NCI-H128 (cell line): ENCODE data around the gene OMP.

Source experiments
- DNase-seq: peaks from one replicate; lab custom pipeline; 2025; ENCODE audit not compliant: unreplicated experiment; lab: John Stamatoyannopoulos, UW

The OMP gene

DNA sequence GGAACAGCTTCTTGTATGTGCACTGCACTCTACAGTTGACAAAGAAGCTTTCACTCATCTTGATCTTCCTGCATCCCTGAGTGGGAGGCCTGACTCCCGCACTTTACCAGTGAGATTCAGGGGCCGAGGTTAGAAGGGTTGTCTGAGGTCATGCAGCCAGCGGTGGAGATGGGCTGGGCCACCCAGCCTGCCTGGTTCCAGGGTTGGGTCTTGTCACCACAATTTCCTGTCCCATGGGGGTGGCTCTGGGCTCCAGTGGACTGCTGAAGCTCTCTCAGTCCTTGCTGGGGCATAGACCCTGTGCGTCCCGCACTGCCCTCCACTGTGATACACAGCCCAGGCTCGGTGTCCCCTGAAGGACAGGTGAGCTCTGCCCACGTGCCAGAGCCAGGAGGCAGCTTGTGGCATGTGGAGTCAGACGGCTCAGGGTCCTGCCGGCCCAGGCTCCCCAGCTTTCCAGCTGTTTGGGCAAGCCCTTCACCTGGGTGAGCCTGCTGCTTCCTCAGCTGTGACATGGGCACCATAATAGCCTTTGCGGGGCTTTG lies 18.5 kb downstream of the OMP start:
- no peak for DNase-seq

- no peak for DNase-seq
Observed at GRCh38 chr11:77121876-77122575, 19.4 kb downstream of the OMP start.

GRCh38 chr11:77122576-77123212 lies 20.1 kb downstream of the OMP start:
- DNase-seq, result no peak

DNA sequence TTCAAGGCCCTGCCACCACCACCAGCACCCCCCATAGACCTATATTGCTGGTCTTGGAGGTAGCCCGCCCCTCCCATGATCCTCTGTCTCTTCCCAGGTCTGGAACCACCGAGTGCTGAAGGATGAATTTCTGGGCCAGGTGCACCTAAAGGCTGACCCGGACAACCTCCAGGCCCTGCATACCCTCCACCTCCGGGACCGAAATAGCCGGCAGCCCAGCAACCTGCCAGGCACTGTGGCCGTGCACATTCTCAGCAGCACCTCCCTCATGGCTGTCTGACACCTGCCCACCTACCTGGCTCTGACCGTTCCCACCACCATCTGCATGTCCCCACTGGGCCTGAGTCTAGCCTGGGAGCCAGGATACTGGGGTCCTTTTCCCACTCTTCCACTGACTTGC lies 21.0 kb downstream of the OMP start:
- no peak for DNase-seq

DNA sequence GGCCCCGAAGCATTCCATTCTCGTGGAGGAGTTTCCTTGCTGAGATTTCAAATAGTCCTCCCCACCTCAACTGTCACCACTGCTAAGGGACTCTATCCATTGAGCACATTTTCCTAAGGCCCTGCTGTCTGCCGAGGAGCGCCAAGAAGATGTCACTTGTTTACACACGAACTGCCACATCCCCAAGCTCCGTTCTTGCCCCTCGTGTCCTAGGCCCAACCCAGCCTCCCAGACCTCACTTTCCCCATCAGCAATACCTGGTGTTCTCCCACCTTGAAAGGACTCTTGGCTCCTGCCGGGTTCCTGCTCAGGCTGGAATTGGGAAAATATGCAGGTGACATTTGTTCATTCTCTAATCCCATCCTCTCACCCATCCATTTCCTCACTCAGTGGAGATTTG lies 21.4 kb downstream of the OMP start:
- DNase-seq, result no peak

GRCh38 chr11:77124488-77124887 lies 21.8 kb downstream of the OMP start:
- no peak for DNase-seq

DNA sequence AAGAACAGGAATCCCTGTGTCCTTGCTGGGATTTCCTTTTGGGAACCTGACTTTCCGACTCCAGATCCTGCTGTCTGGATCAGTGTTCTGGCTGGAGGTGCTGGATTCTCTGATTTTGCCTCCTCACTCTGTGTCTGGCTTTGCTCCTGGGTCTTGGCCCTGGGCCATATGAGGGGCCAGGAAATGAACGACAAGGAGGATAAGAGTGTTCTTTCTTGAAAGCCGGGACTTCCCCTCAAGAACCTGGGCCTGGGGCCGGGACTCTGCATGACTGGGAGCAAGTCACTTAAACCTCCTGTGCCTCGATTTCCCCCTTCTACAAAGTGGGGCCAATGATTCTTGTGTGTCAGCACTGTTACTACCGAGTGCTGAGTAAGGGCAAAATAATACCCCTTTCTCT lies 22.6 kb downstream of the OMP start:
- DNase-seq, result no peak

DNA sequence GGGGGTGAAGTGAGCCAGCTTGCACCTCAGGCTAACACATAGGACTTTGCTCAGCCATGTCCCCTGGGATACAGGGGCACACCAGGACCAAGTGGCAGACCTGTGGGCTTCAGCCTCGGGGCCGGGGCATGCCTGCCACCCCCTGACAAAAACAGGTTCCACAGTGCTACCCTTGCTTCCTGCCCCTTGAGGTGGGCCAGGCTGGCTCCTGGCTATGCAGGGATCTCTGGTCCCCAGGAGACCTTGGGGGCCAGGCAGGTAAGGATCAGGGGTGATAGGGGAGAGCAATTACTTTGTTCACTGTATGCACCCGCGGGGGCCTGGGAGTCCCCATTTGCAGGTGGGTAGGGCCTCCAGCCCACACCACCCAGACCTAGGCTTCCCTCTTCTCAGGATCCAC lies 23.1 kb downstream of the OMP start:
- DNase-seq, result no peak

DNA sequence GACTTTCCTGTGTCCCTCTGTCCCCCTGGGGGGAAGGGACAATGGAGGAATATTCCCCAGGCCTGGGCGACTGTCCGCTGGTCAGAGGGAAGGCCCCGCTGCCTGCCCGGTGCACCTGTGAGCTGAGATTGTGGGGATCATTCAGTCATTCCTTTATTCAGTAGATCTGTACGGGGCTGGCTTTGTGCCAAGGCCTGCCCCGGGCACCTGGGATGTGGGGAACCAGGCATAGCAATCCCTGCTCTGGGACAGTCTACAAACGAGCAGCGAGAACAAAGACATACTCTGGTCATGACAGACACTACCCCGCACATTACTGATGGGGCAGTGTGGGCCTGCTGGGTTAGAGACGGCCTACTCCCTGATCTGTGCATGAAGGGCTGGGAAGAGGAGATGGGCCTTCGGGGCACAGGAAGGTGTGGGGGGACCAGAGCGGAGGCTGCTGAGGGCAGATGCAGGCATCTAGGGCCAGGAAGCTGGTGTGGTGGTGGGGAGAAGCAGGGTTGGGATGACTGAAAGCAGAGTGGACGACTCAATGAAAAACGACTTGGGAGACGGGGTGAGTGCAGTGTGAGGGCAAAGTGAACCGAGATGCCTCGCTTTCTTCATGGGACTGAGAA lies 23.6 kb downstream of the OMP start:
- no peak for DNase-seq

- no peak for DNase-seq
Observed at GRCh38 chr11:77126861-77127234, 24.2 kb downstream of the OMP start.

GRCh38 chr11:77127235-77127911 lies 24.7 kb downstream of the OMP start:
- peak; percentile 44 for DNase-seq

GRCh38 chr11:77127920-77128691 lies 25.5 kb downstream of the OMP start, which contains the start of gene MYO7A:
Gene MYO7A (plus strand): TSS chr11:77128246. CDS start chr11:77130635, 2,389 bp downstream.
- DNase-seq, result no peak

GRCh38 chr11:77129069-77129841 lies 26.6 kb downstream of the OMP start:
- no peak for DNase-seq

DNA sequence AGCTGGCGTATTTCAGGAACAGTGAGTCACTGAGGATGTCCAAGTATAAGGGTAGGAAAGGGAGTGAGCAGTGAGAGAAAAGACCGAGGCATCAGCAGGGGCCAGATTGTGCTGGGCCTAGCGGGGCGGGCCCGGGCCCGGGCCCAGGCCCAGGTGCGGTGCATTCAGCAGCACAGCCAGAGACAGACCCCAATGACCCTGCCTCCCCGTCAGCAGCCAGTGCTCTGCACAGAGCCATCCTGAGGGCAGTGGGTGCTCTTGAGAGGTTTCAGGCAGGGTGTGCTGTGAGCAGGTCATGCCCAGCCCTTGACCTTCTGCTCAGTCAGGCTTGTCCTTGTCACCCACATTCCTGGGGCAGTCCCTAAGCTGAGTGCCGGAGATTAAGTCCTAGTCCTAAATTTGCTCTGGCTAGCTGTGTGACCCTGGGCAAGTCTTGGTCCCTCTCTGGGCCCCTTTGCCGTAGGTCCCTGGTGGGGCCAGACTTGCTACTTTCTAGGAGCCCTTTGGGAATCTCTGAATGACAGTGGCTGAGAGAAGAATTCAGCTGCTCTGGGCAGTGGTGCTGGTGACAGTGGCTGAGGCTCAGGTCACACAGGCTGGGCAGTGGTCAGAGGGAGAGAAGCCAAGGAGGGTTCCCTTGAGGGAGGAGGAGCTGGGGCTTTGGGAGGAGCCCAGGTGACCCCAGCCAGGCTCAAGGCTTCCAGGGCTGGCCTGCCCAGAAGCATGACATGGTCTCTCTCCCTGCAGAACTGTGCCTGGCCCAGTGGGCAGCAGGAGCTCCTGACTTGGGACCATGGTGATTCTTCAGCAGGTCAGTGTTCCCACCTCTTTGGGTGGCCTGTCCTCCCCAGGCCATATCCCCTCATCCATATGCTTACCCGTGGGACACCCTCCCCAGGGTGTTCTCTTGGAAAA lies 27.5 kb downstream of the OMP start:
- no peak for DNase-seq

DNA sequence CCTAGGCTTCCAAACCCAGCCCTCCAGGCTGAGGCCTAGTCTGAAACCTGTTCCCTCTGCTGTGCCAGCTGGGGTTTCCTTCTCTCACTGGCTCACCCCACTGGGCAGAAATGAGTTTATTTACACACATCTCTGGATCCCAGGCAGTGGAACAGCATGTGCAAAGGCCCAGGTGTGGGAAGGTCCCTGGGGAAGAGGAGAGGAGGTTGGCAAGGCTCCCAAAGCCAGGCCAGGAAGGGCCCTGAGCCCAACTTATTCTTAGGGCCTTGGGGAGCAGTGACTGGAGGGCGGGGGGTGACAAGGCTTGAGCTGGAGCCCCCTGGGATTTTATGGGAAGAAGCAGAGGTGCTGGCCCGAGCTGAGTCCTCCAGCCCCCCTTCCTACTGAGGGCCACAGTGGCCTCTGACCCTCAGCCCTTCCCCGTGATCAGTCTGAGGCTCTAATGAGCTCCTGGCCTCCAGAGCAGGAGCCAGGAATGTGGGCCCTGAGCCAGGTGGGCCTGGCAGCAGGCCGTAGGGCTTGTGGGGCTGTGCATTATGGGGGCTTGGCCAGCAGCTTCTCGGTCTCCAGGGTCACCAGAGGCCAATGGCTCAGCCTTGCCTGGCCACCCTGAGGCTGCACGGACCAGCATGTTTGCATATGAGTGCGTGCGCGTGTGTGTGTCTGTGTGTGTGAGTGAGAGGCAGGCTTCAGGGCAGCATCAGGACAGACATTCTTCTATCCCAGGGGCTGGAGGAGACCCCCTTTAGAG lies 28.3 kb downstream of the OMP start:
- DNase-seq, result no peak

GRCh38 chr11:77131560-77131959 lies 28.9 kb downstream of the OMP start:
- no peak for DNase-seq

DNA sequence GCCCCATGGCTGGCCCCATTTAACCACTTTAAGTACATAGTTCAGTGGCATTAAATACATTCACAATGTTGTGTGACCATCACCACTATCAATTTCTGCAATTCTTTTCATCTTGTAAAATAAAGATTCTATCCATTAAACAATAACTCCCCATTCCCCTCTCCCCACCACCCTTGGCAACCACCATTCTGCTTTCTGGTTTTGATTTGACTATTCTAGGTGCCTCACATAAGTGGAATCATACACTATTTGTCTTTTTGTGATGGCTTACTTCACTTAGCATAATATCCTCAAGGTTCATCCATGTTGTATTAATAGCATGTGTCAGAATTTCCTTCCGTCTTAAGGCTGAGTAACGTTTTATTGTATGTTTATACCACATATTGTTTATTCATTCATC lies 32.4 kb downstream of the OMP start:
- DNase-seq, result no peak

DNA sequence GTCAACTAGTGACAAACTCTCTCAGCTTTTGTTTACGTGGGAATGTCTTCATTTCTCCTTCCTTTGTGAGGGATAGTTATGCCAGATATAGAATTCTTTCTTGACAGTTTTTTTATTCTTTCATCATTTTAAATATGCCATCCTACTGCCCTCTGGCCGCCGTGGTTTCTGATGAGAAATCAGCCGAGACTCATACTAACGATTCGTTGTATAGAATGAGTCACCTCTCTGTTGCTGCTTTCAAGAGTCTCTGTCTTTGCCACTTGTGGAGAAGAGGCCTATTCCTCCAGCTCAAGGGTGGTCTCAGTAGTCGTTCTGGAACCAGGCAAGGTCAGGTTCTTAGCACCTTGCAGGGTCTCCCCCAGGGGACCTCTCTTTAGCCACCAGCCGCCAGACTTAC lies 33.4 kb downstream of the OMP start:
- DNase-seq, result no peak
